H9 (cell line): Measurements from ENCODE around the gene TM9SF1. TPM values are rescaled to one million over a fixed set of nuclear protein-coding genes. Genes with fewer than 3 reads are reported as not detected.

Experiments
- DNase-seq: peaks from one replicate; pipeline ENCODE4 v3.0.0-alpha.2; 2017
- H2AFZ ChIP-seq: one replicate; pipeline ENCODE4 v1.6.1; 2013; ENCODE audit warnings: mild to moderate bottlenecking, low read length, control low read depth, moderate library complexity
- H2AK5ac ChIP-seq: 2 replicates; pipeline ENCODE4 v1.6.1; 2013; ENCODE audit warnings: low read length, control low read depth, mixed read lengths; ENCODE audit not compliant: insufficient read length
- H2BK120ac ChIP-seq: one replicate; pipeline ENCODE4 v1.6.1; 2013; ENCODE audit warnings: low read depth, mild to moderate bottlenecking, low read length, control low read depth, inconsistent platforms; ENCODE audit not compliant: poor library complexity, severe bottlenecking
- H2BK12ac ChIP-seq: 2 replicates; pipeline ENCODE4 v1.6.1; 2013; ENCODE audit warnings: low read length, control low read depth, mixed read lengths, low read depth; ENCODE audit not compliant: insufficient read length
- H2BK15ac ChIP-seq: 2 replicates; pipeline ENCODE4 v1.6.1; 2013; ENCODE audit warnings: low read depth, low read length, control low read depth
- H2BK20ac ChIP-seq: one replicate; pipeline ENCODE4 v1.6.1; 2013; ENCODE audit warnings: low read depth, mild to moderate bottlenecking, low read length, control low read depth, inconsistent platforms; ENCODE audit not compliant: poor library complexity, severe bottlenecking
- H2BK5ac ChIP-seq: 2 replicates; pipeline ENCODE4 v1.6.1; 2013; ENCODE audit warnings: low read length, control low read depth, mixed read lengths; ENCODE audit not compliant: insufficient read length
- H3K14ac ChIP-seq: 2 replicates; pipeline ENCODE4 v1.6.1; 2013; ENCODE audit warnings: low read length, control low read depth; ENCODE audit not compliant: insufficient read depth
- H3K18ac ChIP-seq: 2 replicates; pipeline ENCODE4 v1.6.1; 2013; ENCODE audit warnings: low read depth, mild to moderate bottlenecking, mixed read lengths, low read length, control low read depth; ENCODE audit not compliant: insufficient read length
- H3K23ac ChIP-seq: 2 replicates; pipeline ENCODE4 v1.6.1; 2013; ENCODE audit warnings: low read length, control low read depth, mixed read lengths, low read depth; ENCODE audit not compliant: insufficient read length
- H3K23me2 ChIP-seq: 2 replicates; pipeline ENCODE4 v1.6.1; 2013; ENCODE audit warnings: low read depth, mild to moderate bottlenecking, mixed read lengths, low read length, control low read depth; ENCODE audit not compliant: insufficient read length, poor library complexity, severe bottlenecking
- H3K27ac ChIP-seq: 2 replicates; pipeline ENCODE4 v1.5.1; 2013; ENCODE audit warnings: low read length, control low read depth, mixed read lengths, low read depth; ENCODE audit not compliant: insufficient read length
- H3K27me3 ChIP-seq: 2 replicates; pipeline ENCODE4 v1.6.1; 2013; ENCODE audit warnings: low read length, control low read depth, inconsistent platforms; ENCODE audit not compliant: insufficient read depth
- H3K4ac ChIP-seq: 2 replicates; pipeline ENCODE4 v1.6.1; 2013; ENCODE audit warnings: low read depth, mild to moderate bottlenecking, control low read depth, inconsistent platforms, low read length, moderate library complexity
- H3K4me1 ChIP-seq: 2 replicates; pipeline ENCODE4 v1.6.1; 2013; ENCODE audit warnings: low read length, control low read depth, inconsistent platforms; ENCODE audit not compliant: insufficient read depth
- H3K4me2 ChIP-seq: 2 replicates; pipeline ENCODE4 v1.6.1; 2013; ENCODE audit warnings: low read length, control low read depth, mixed read lengths; ENCODE audit not compliant: insufficient read length, insufficient read depth
- H3K56ac ChIP-seq: 2 replicates; pipeline ENCODE4 v1.6.1; 2013; ENCODE audit warnings: low read depth, mild to moderate bottlenecking, mixed read lengths, low read length, control low read depth; ENCODE audit not compliant: insufficient read length
- H3K79me1 ChIP-seq: 2 replicates; pipeline ENCODE4 v1.6.1; 2013; ENCODE audit warnings: low read depth, mild to moderate bottlenecking, moderate library complexity, low read length, control low read depth, inconsistent platforms; ENCODE audit not compliant: insufficient read depth, poor library complexity, severe bottlenecking
- H3K79me2 ChIP-seq: 2 replicates; pipeline ENCODE4 v1.6.1; 2013; ENCODE audit warnings: low read length, control low read depth, inconsistent platforms; ENCODE audit not compliant: insufficient read depth
- H3K9ac ChIP-seq: 2 replicates; pipeline ENCODE4 v1.6.1; 2013; ENCODE audit warnings: low read length, control low read depth, mixed read lengths; ENCODE audit not compliant: insufficient read length; ENCODE audit errors: extremely low read depth
- H3K9me3 ChIP-seq: one replicate; pipeline ENCODE4 v1.6.1; 2013; ENCODE audit warnings: low read depth, low read length, inconsistent platforms; ENCODE audit not compliant: control insufficient read depth
- H3T11ph ChIP-seq: one replicate; pipeline ENCODE4 v1.6.1; 2013; ENCODE audit warnings: mild to moderate bottlenecking, low read length, control low read depth, inconsistent platforms
- H4K20me1 ChIP-seq: one replicate; pipeline ENCODE4 v1.6.1; 2013; ENCODE audit not compliant: control insufficient read depth, insufficient read length, insufficient read depth
- H4K5ac ChIP-seq: 2 replicates; pipeline ENCODE4 v1.6.1; 2013; ENCODE audit warnings: low read depth, mild to moderate bottlenecking, mixed read lengths, low read length, control low read depth; ENCODE audit not compliant: insufficient read length
- H4K8ac ChIP-seq: replicated peaks from 2 replicates; pipeline ENCODE4 v1.6.1; 2013; ENCODE audit warnings: low read length, control low read depth, mixed read lengths, low read depth; ENCODE audit not compliant: insufficient read length
- H4K91ac ChIP-seq: 2 replicates; pipeline ENCODE4 v1.6.1; 2013; ENCODE audit warnings: low read depth, mild to moderate bottlenecking, moderate library complexity, mixed read lengths, low read length, control low read depth; ENCODE audit not compliant: insufficient read length
- H3K27ac Mint-ChIP-seq, 3 experiments: 2 replicates in 2 of 3; 3 replicates in 1 of 3; pipeline ENCODE4 v1.8.0; 2020 to 2021; ENCODE audit warnings: mixed read lengths in 3 of 3, mild to moderate bottlenecking in 1 of 3, moderate library complexity in 1 of 3
- H3K27me3 Mint-ChIP-seq: 2 replicates; pipeline ENCODE4 v1.8.0; 2021; ENCODE audit warnings: low read depth, mild to moderate bottlenecking, moderate library complexity, mixed read lengths
- H3K36me3 Mint-ChIP-seq, 3 experiments: 2 replicates in 2 of 3; 3 replicates in 1 of 3; pipeline ENCODE4 v1.8.0; 2020 to 2021; ENCODE audit warnings: low read depth in 3 of 3, mixed read lengths in 3 of 3; ENCODE audit not compliant: insufficient read depth in 1 of 3
- H3K4me1 Mint-ChIP-seq, 2 experiments: 2 replicates each; pipeline ENCODE4 v1.8.0; 2020; ENCODE audit warnings: mixed read lengths in 2 of 2
- H3K4me3 Mint-ChIP-seq, 2 experiments: 2 replicates in 1 of 2; 3 replicates in 1 of 2; pipeline ENCODE4 v1.8.0; 2020 to 2021; ENCODE audit warnings: mild to moderate bottlenecking in 2 of 2, mixed read lengths in 2 of 2, moderate library complexity in 1 of 2
- H3K9me3 Mint-ChIP-seq, 2 experiments: 2 replicates in 1 of 2; 3 replicates in 1 of 2; pipeline ENCODE4 v1.8.0; 2020; ENCODE audit warnings: mild to moderate bottlenecking in 2 of 2, mixed read lengths in 2 of 2, moderate library complexity in 1 of 2
- CTCF ChIP-seq: fragments of 200-600 bp; sonication (generic); conservative IDR thresholded peaks from 3 replicates; pipeline ENCODE4 v1.8.0; 2021; ENCODE audit warnings: antibody characterized with exemption, mild to moderate bottlenecking
- WGBS: extraction: QIAGEN DNeasy Blood & Tissue Kit; methylation state at CpG from one replicate; pipeline ENCODE4 v1.1.7; 2013; ENCODE audit warnings: missing lambda C conversion rate, low lambda C conversion rate, mixed read lengths; ENCODE audit not compliant: insufficient read length; ENCODE audit errors: extremely low coverage; 5-methylcytosine and 5-hydroxymethylcytosine counted together
- total RNA-seq: library from RNA; stranded (reverse); gene quantifications from 2 replicates; pipeline ENCODE4 v1.2.1, GENCODE V29; 2021

TM9SF1 gene
- total RNA-seq, 1 experiment from 2014 or later: 31.6 TPM

GRCh38 chr14:24237463-24237955, 42.3 kb upstream of the TM9SF1 start:
- Histone ChIP-seq H3K18ac (no peak overlapping the region), H3T11ph (no peak overlapping the region), H3K4me2 (no peak overlapping the region), H2AK5ac (no peak overlapping the region), H3K79me2 (no peaks in the 10 kb centered on the region), H3K14ac (no peak overlapping the region), H4K5ac (no peak overlapping the region), H2BK15ac (no peak overlapping the region), H2BK20ac (no peak overlapping the region), H2BK120ac (no peak overlapping the region), H3K9me3 (no peaks in the 10 kb centered on the region), H3K27ac (no peak overlapping the region), H4K8ac (no peak overlapping the region), H3K4ac (no peak overlapping the region), H3K4me1 (0 out of 2 replicates have a peak, but pooled peaks cover 6% of the 10 kb centered on the region), H4K20me1 (peaks cover 2% of the 10 kb centered on the region), H4K91ac (no peak overlapping the region), H3K23ac (no peak overlapping the region), H3K27me3 (no peaks in the 10 kb centered on the region), H2BK12ac (no peak overlapping the region), H2BK5ac (no peak overlapping the region), H3K79me1 (no peaks in the 10 kb centered on the region), H3K9ac (no peak overlapping the region), H3K23me2 (peaks cover 15% of the 10 kb centered on the region), H2AFZ (no peak overlapping the region), H3K56ac (no peak overlapping the region)
- Mint-ChIP-seq H3K36me3 (peaks cover 35 to 68% (median 67%) of the 10 kb centered on the region in 3 experiments; a peak in 6 of 7 replicates), H3K9me3 (no peaks in the 10 kb centered on the region), H3K4me1 (peaks cover 10 to 17% of the 10 kb centered on the region in 2 experiments), H3K4me3 (no peak overlapping the region), H3K27me3 (no peaks in the 10 kb centered on the region), H3K27ac (no peak overlapping the region; a peak in 1 of 7 replicates)
- WGBS: no CpG with 5 or more reads among the region's 2 CpGs
- no peak for DNase-seq
- no peak for TF ChIP-seq CTCF
